ENCODE results near the gene AADACL4.

AADACL4 gene

DNA sequence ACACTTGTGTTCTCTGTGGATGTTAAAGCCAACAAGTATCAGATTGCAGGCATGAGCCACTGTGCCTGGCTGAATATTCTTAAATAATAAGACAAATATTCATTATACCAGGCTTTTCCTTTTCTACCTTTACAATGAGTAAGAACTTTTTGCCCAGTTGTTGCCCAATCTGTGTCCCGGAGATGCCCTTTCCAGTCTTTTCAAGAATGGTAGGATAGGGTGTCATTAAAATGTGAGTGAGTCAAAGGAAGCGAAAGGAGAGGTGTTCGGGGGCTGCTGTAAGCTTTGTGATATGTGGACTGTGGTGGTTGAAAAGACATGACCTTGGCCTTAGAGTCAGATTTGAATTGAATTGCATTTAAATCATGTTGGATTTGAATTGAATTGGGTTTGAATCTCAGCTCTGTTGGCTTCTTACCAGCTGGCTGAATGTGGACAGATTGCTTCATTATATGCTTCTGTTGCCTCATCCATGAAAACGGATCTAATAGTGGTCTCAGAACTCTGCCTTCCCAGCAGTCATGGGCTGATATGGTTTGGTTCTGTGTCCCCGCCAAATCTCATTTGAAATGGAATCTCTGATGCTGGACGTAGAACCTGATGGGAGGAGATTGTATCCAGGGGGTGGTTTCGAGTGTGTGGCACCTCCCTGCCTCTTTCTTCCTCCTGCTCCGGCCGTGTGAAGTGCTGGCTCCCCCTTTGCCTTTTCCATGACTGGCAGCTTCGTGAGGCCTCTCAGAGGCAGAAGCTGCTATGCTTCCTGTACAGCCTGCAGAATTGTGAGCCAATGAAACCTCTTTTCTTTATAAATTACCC lies 49.3 kb downstream of the AADACL4 start (continued):
- TF ChIP-seq ZIC2 (tag by site-specific recombination; IDR thresholded peaks at IDR 0.05) (no peak), KLF10 (tag by site-specific recombination; IDR thresholded peaks at IDR 0.05) (no peak), ZNF23 (tag by site-specific recombination; IDR thresholded peaks at IDR 0.05; ENCODE audit: borderline replicate concordance) (no peak)
- TF ChIP-seq, protein P1, sequence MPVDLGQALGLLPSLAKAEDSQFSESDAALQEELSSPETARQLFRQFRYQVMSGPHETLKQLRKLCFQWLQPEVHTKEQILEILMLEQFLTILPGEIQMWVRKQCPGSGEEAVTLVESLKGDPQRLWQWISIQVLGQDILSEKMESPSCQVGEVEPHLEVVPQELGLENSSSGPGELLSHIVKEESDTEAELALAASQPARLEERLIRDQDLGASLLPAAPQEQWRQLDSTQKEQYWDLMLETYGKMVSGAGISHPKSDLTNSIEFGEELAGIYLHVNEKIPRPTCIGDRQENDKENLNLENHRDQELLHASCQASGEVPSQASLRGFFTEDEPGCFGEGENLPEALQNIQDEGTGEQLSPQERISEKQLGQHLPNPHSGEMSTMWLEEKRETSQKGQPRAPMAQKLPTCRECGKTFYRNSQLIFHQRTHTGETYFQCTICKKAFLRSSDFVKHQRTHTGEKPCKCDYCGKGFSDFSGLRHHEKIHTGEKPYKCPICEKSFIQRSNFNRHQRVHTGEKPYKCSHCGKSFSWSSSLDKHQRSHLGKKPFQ (tag by site-specific recombination; IDR thresholded peaks at IDR 0.05): no peak
- TF ChIP-seq, protein P2, sequence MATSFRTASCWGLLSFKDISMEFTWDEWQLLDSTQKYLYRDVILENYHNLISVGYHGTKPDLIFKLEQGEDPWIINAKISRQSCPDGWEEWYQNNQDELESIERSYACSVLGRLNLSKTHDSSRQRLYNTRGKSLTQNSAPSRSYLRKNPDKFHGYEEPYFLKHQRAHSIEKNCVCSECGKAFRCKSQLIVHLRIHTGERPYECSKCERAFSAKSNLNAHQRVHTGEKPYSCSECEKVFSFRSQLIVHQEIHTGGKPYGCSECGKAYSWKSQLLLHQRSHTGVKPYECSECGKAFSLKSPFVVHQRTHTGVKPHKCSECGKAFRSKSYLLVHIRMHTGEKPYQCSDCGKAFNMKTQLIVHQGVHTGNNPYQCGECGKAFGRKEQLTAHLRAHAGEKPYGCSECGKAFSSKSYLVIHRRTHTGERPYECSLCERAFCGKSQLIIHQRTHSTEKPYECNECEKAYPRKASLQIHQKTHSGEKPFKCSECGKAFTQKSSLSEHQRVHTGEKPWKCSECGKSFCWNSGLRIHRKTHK (tag by site-specific recombination; IDR thresholded peaks at IDR 0.05): no peak

DNA sequence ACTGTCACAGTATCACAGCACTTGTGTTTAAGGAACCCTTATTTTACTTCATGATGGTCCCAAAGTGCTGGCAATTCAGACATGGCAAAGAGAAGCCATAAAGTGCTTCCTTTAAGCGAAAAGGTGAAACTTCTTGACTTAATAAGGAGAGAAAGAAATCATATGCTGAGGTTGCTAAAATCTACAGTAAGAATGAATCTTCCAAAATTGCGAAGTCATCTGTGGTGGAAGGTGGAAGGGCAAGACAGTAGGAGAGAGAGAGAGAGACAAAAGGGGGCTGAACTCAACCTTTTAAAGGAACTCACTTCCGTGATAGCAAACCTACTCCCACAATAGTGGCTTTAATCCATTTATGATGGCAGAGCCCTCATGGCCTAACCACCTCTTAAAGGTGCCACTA lies 52.8 kb downstream of the AADACL4 start:
- CTCF ChIA-PET: no interaction called here
- Histone ChIP-seq H3K4me1 (ENCODE audit: control insufficient read depth, insufficient read depth, low read length) (no peaks in the 10 kb centered on the region), H3K4me3 (ENCODE audit: low read depth, low read length) (no peak overlapping the region), H3K9me3 (ENCODE audit: control insufficient read depth, insufficient read depth, low read depth, low read length) (no peaks in the 10 kb centered on the region), H3K27ac (ENCODE audit: extremely low read depth, low read depth, low read length) (no peak overlapping the region), H3K36me3 (ENCODE audit: control insufficient read depth in 2 of 2, insufficient read depth in 1 of 2, low read length in 2 of 2) (no peaks in the 10 kb centered on the region)
- POLR2A ChIA-PET: no interaction called here
- TF ChIP-seq ZNF544 (tag by site-specific recombination; IDR thresholded peaks at IDR 0.05) (no peak), ZFP37 (tag by site-specific recombination; IDR thresholded peaks at IDR 0.05) (no peak), ZNF549 (tag by site-specific recombination; IDR thresholded peaks at IDR 0.05) (no peak), ZNF76 (tag by site-specific recombination; IDR thresholded peaks at IDR 0.05; ENCODE audit: borderline replicate concordance, low read depth) (no peak), ZBTB20 (tag by site-specific recombination; IDR thresholded peaks at IDR 0.05) (no peak), ZNF558 (tag by site-specific recombination; IDR thresholded peaks at IDR 0.05) (no peak), ZSCAN16 (tag by site-specific recombination; IDR thresholded peaks at IDR 0.05) (no peak), ZBTB21 (tag by site-specific recombination; IDR thresholded peaks at IDR 0.05) (no peak), ZNF23 (tag by site-specific recombination; IDR thresholded peaks at IDR 0.05; ENCODE audit: borderline replicate concordance) (no peak), ZSCAN30 (tag by site-specific recombination; IDR thresholded peaks at IDR 0.05) (no peak), GLI4 (tag by site-specific recombination; IDR thresholded peaks at IDR 0.05) (no peak), ZSCAN23 (tag by site-specific recombination; IDR thresholded peaks at IDR 0.05) (no peak), GLI2 (tag by site-specific recombination; IDR thresholded peaks at IDR 0.05; ENCODE audit: borderline replicate concordance, low read depth) (no peak), RBAK (tag by site-specific recombination; IDR thresholded peaks at IDR 0.05) (no peak), ZNF664 (tag by site-specific recombination; IDR thresholded peaks at IDR 0.05) (no peak)
- TF ChIP-seq, protein P3, sequence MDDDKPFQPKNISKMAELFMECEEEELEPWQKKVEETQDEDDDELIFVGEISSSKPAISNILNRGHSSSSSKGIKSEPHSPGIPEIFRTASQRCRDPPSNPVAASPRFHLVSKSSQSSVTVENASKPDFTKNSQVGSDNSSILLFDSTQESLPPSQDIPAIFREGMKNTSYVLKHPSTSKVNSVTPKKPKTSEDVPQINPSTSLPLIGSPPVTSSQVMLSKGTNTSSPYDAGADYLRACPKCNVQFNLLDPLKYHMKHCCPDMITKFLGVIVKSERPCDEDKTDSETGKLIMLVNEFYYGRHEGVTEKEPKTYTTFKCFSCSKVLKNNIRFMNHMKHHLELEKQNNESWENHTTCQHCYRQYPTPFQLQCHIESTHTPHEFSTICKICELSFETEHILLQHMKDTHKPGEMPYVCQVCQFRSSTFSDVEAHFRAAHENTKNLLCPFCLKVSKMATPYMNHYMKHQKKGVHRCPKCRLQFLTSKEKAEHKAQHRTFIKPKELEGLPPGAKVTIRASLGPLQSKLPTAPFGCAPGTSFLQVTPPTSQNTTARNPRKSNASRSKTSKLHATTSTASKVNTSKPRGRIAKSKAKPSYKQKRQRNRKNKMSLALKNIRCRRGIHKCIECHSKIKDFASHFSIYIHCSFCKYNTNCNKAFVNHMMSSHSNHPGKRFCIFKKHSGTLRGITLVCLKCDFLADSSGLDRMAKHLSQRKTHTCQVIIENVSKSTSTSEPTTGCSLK (tag by site-specific recombination; IDR thresholded peaks at IDR 0.05): no peak
- TF ChIP-seq, protein P2 (tag by site-specific recombination; IDR thresholded peaks at IDR 0.05): no peak
- TF ChIP-seq, protein P4, sequence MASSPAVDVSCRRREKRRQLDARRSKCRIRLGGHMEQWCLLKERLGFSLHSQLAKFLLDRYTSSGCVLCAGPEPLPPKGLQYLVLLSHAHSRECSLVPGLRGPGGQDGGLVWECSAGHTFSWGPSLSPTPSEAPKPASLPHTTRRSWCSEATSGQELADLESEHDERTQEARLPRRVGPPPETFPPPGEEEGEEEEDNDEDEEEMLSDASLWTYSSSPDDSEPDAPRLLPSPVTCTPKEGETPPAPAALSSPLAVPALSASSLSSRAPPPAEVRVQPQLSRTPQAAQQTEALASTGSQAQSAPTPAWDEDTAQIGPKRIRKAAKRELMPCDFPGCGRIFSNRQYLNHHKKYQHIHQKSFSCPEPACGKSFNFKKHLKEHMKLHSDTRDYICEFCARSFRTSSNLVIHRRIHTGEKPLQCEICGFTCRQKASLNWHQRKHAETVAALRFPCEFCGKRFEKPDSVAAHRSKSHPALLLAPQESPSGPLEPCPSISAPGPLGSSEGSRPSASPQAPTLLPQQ (tag by site-specific recombination; IDR thresholded peaks at IDR 0.05): no peak
- TF ChIP-seq, protein P5, sequence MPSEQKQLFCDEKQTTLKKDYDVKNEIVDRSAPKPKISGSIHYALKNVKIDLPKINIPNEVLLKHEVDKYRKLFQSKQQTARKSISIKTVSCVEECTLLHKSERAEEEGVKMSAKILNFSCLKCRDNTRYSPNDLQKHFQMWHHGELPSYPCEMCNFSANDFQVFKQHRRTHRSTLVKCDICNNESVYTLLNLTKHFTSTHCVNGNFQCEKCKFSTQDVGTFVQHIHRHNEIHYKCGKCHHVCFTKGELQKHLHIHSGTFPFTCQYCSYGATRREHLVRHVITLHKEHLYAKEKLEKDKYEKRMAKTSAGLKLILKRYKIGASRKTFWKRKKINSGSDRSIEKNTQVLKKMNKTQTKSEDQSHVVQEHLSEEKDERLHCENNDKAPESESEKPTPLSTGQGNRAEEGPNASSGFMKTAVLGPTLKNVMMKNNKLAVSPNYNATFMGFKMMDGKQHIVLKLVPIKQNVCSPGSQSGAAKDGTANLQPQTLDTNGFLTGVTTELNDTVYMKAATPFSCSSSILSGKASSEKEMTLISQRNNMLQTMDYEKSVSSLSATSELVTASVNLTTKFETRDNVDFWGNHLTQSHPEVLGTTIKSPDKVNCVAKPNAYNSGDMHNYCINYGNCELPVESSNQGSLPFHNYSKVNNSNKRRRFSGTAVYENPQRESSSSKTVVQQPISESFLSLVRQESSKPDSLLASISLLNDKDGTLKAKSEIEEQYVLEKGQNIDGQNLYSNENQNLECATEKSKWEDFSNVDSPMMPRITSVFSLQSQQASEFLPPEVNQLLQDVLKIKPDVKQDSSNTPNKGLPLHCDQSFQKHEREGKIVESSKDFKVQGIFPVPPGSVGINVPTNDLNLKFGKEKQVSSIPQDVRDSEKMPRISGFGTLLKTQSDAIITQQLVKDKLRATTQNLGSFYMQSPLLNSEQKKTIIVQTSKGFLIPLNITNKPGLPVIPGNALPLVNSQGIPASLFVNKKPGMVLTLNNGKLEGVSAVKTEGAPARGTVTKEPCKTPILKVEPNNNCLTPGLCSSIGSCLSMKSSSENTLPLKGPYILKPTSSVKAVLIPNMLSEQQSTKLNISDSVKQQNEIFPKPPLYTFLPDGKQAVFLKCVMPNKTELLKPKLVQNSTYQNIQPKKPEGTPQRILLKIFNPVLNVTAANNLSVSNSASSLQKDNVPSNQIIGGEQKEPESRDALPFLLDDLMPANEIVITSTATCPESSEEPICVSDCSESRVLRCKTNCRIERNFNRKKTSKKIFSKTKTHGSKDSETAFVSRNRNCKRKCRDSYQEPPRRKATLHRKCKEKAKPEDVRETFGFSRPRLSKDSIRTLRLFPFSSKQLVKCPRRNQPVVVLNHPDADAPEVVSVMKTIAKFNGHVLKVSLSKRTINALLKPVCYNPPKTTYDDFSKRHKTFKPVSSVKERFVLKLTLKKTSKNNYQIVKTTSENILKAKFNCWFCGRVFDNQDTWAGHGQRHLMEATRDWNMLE (tag by site-specific recombination; conservative IDR thresholded peaks at IDR 0.05; ENCODE audit: low read depth): no peak
